GM12865 (cell line): Measurements from ENCODE around the gene CDH20.

Source experiments
- DNase-seq: peaks from one replicate; pipeline ENCODE4 v3.0.0; 2010; ENCODE audit warnings: low read depth
- H3K4me3 ChIP-seq: 2 replicates; pipeline ENCODE4 v1.5.1; 2011; ENCODE audit warnings: mild to moderate bottlenecking, low read depth, low read length, control low read depth
- TF ChIP-seq, protein P1 (sequence below): IDR thresholded peaks from 2 replicates; pipeline ENCODE4 v1.5.1; 2011; ENCODE audit warnings: low read length, control low read depth, low read depth, inconsistent platforms; ENCODE audit not compliant: insufficient read depth; ENCODE audit errors: missing control alignments

The CDH20 gene

DNA sequence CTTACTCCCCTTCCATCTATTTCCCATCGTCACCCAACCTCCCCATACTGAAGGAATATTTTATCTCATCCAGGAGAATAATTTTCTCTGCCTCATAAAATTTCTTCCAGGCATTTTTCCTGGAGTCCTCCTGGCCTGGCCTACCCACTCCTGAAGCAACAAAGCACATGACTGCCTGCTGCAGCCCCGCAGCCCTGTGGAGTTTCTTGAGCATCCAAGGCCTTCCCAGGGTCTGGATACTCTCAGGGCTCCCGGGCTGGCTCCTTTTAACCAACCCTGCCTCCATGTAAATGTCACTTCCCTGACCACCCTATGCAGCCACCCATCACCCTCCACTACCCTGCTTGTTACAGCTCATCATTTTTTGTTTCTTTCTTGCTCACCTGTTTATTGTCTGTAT lies 64.0 kb downstream of the CDH20 start:
- H3K4me3 ChIP-seq: no peak overlapping the region
- no peak for DNase-seq
- TF ChIP-seq, protein P1, sequence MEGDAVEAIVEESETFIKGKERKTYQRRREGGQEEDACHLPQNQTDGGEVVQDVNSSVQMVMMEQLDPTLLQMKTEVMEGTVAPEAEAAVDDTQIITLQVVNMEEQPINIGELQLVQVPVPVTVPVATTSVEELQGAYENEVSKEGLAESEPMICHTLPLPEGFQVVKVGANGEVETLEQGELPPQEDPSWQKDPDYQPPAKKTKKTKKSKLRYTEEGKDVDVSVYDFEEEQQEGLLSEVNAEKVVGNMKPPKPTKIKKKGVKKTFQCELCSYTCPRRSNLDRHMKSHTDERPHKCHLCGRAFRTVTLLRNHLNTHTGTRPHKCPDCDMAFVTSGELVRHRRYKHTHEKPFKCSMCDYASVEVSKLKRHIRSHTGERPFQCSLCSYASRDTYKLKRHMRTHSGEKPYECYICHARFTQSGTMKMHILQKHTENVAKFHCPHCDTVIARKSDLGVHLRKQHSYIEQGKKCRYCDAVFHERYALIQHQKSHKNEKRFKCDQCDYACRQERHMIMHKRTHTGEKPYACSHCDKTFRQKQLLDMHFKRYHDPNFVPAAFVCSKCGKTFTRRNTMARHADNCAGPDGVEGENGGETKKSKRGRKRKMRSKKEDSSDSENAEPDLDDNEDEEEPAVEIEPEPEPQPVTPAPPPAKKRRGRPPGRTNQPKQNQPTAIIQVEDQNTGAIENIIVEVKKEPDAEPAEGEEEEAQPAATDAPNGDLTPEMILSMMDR: no peak

- TF ChIP-seq, protein P1: no peak
- DNase-seq: no peak
- no peak overlapping the region for H3K4me3 ChIP-seq
Observed at GRCh38 chr18:61398961-61399705, 65.9 kb downstream of the CDH20 start.

GRCh38 chr18:61400016-61400635 lies 66.9 kb downstream of the CDH20 start:
- TF ChIP-seq, protein P1: no peak
- no peak overlapping the region for H3K4me3 ChIP-seq
- DNase-seq: no peak

GRCh38 chr18:61400716-61401115 lies 67.5 kb downstream of the CDH20 start:
- no peak for DNase-seq
- H3K4me3 ChIP-seq: no peak overlapping the region
- TF ChIP-seq, protein P1: no peak

DNA sequence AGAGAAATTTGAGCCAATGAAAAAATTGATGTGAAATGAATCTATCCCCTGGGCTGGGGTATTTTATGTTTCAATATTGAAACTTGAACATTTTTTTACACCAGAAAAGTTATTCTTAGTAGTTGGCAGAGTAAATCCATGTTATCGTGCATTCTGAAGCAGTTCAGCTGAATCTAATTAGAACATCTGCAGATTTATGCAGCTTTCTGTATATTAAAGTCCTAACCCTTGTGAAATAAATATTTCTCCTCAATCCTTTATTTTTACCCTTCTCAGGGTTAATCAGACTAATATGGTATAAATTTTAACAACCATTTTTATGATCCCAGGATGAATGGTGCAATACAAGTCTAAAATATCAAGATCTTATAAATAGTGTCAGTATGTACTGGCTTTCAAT lies 69.5 kb downstream of the CDH20 start:
- TF ChIP-seq, protein P1: no peak
- no peak overlapping the region for H3K4me3 ChIP-seq
- DNase-seq: no peak

GRCh38 chr18:61413396-61413795 lies 80.2 kb downstream of the CDH20 start:
- TF ChIP-seq, protein P1: no peak
- H3K4me3 ChIP-seq: no peak overlapping the region
- DNase-seq: no peak
